GM21528 (cell line): ENCODE measurements around the gene MSX1.

ENCODE experiments used
- ATAC-seq: cut with Tn5 transposase; IDR thresholded peaks from one replicate; pipeline ENCODE4 v1.9.1; 2021; ENCODE audit warnings: mild to moderate bottlenecking, moderate library complexity; ENCODE audit not compliant: unreplicated experiment, low FRiP score

The MSX1 gene

GRCh38 chr4:4868040-4868757, 8.7 kb downstream of the MSX1 start:
- ATAC-seq: no peak

- ATAC-seq: no peak
These were observed 9.6 kb downstream of the MSX1 start for GRCh38 chr4:4868758-4869723.

- no peak for ATAC-seq
These were observed 10.5 kb downstream of the MSX1 start for GRCh38 chr4:4869731-4870571.

GRCh38 chr4:4870576-4871241, 11.2 kb downstream of the MSX1 start:
- ATAC-seq: no peak

GRCh38 chr4:4871242-4871572, 11.7 kb downstream of the MSX1 start:
- ATAC-seq: no peak

GRCh38 chr4:4871573-4872313, 12.3 kb downstream of the MSX1 start:
- ATAC-seq: no peak

GRCh38 chr4:4872314-4872903, 12.9 kb downstream of the MSX1 start:
- no peak for ATAC-seq

- no peak for ATAC-seq
These were observed 13.7 kb downstream of the MSX1 start for GRCh38 chr4:4873203-4873602.

GRCh38 chr4:4874254-4874653, 14.8 kb downstream of the MSX1 start:
- ATAC-seq: no peak

GRCh38 chr4:4875147-4875546, 15.7 kb downstream of the MSX1 start:
- ATAC-seq: no peak

GRCh38 chr4:4875611-4876010, 16.1 kb downstream of the MSX1 start:
- no peak for ATAC-seq

- no peak for ATAC-seq
These were observed 17.6 kb downstream of the MSX1 start for GRCh38 chr4:4876945-4877661.

- no peak for ATAC-seq
These were observed 21.0 kb downstream of the MSX1 start for GRCh38 chr4:4880492-4880891.

GRCh38 chr4:4881432-4881831, 22.0 kb downstream of the MSX1 start:
- no peak for ATAC-seq

- no peak for ATAC-seq
These were observed 25.1 kb downstream of the MSX1 start for GRCh38 chr4:4884611-4885010.

- no peak for ATAC-seq
These were observed 28.0 kb downstream of the MSX1 start for GRCh38 chr4:4887426-4887825.

GRCh38 chr4:4888695-4889094, 29.2 kb downstream of the MSX1 start:
- no peak for ATAC-seq

GRCh38 chr4:4889781-4890180, 30.3 kb downstream of the MSX1 start:
- no peak for ATAC-seq
